Caco-2 (cell line): ENCODE data around the gene LARP1. TPM values are rescaled to one million over a fixed set of nuclear protein-coding genes. Genes with fewer than 3 reads are reported as not detected.
A peak's percentile ranks its signal among the peaks of the same experiment; 100 is the strongest.

Experiments used
- BruUV-seq: library from RNA; stranded (reverse); fragments of 400-500 nt; replicated peaks from 2 replicates; lab custom pipeline; 2021; lab: Mats Ljungman, UMichigan
- CTCF ChIA-PET: fragments of 300-600 bp; sonication (Branson Sonifier 250); formaldehyde crosslinking; loops from one replicate; lab custom pipeline; 2022; ENCODE audit warnings: antibody characterized with exemption; lab: Charles Lee
- POLR2A ChIA-PET: fragments of 300-600 bp; sonication (Branson Sonifier 250); formaldehyde crosslinking; loops from one replicate; lab custom pipeline; 2022; ENCODE audit warnings: antibody characterized with exemption; lab: Charles Lee
- DNase-seq, 2 experiments: peaks; one replicate each; pipeline versions ENCODE4 v3.0.0 to v3.0.0-alpha.2; 2020 to 2022
- H3K27me3 ChIP-seq: replicated peaks from 2 replicates; pipeline ENCODE4 v1.6.0; 2011; ENCODE audit warnings: low read length; ENCODE audit not compliant: control insufficient read depth, insufficient read depth
- H3K36me3 ChIP-seq: 2 replicates; pipeline ENCODE4 v1.5.1; 2011; ENCODE audit warnings: low read length; ENCODE audit not compliant: control insufficient read depth, insufficient read depth
- H3K4me1 ChIP-seq: fragments of 250-450 bp; sonication (Bioruptor Pico); 2 replicates; pipeline ENCODE4 v1.5.1; 2020; ENCODE audit warnings: mild to moderate bottlenecking
- H3K4me3 ChIP-seq: 2 replicates; pipeline ENCODE4 v1.5.1; 2011; ENCODE audit warnings: low read depth, mild to moderate bottlenecking, control low read depth, low read length
- H3K9me3 ChIP-seq: fragments of 250-450 bp; sonication (Bioruptor Pico); 2 replicates; pipeline ENCODE4 v1.5.1; 2020; ENCODE audit warnings: mild to moderate bottlenecking, moderate library complexity
- H3K27ac Mint-ChIP-seq: one replicate; pipeline ENCODE4 v1.8.0; 2022; ENCODE audit warnings: mixed read lengths; ENCODE audit not compliant: unreplicated experiment
- H3K27me3 Mint-ChIP-seq: one replicate; pipeline ENCODE4 v1.8.0; 2022; ENCODE audit warnings: mixed read lengths; ENCODE audit not compliant: insufficient read depth, unreplicated experiment
- H3K36me3 Mint-ChIP-seq: one replicate; pipeline ENCODE4 v1.8.0; 2022; ENCODE audit warnings: mild to moderate bottlenecking, mixed read lengths; ENCODE audit not compliant: insufficient read depth, unreplicated experiment
- H3K4me1 Mint-ChIP-seq: one replicate; pipeline ENCODE4 v1.8.0; 2022; ENCODE audit warnings: low read depth, mixed read lengths; ENCODE audit not compliant: unreplicated experiment
- H3K4me3 Mint-ChIP-seq: one replicate; pipeline ENCODE4 v1.8.0; 2022; ENCODE audit warnings: mild to moderate bottlenecking, moderate library complexity, mixed read lengths; ENCODE audit not compliant: unreplicated experiment
- H3K9me3 Mint-ChIP-seq: one replicate; pipeline ENCODE4 v1.8.0; 2022; ENCODE audit warnings: mixed read lengths; ENCODE audit not compliant: unreplicated experiment
- CTCF ChIP-seq, 2 experiments: fragments of 200-600 bp in 1 of 2; IDR thresholded peaks; 1 replicate in 1 of 2; 2 replicates in 1 of 2; pipeline versions ENCODE4 v1.5.1 to v1.8.0; 2011 to 2022; ENCODE audit warnings: antibody characterized with exemption in 1 of 2, control low read depth in 1 of 2, inconsistent platforms in 1 of 2, low read depth in 1 of 2, low read length in 1 of 2, mild to moderate bottlenecking in 1 of 2, moderate library complexity in 1 of 2; ENCODE audit not compliant: insufficient read depth in 1 of 2, severe bottlenecking in 1 of 2, unreplicated experiment in 1 of 2
- intact Hi-C: fragments of 100-400 bp; cut with micrococcal nuclease; formaldehyde crosslinking; loops from one replicate; pipeline ENCODE4 v1.10.0; 2022; ENCODE audit not compliant: unreplicated experiment
- total RNA-seq: library from RNA; stranded (reverse); gene quantifications from 2 replicates; pipeline ENCODE4 v1.2.3, GENCODE V29; 2022

The LARP1 gene
- total RNA-seq, 1 experiment from 2014 or later, result 372 TPM

DNA sequence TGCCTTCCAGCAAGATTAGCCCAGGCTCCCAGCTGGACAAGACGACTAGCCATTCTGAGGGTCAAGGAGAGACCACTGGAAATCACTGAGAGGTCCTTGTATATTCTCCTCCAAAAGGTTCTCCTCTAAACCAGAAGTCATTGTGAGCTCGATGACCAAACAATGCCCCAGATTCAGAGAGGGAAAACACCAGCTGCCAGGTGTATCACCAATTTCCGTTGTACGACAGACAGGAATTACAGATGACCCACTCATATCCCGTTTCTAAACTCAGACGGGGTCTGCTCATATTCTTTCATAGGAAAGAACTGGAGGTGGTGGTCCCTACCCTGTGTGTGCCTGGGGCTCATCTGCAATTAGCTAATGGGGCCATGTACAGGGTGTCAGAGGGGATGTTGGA is 81.0 kb downstream of the LARP1 start:
- Mint-ChIP-seq H3K27ac (no peak overlapping the region), H3K9me3 (no peaks in the 10 kb centered on the region), H3K36me3 (peaks cover 27% of the 10 kb centered on the region), H3K4me3 (no peak overlapping the region), H3K4me1 (peaks cover 37% of the 10 kb centered on the region), H3K27me3 (no peaks in the 10 kb centered on the region)
- H3K9me3 ChIP-seq, result no peaks in the 10 kb centered on the region
- POLR2A ChIA-PET, result no interaction called here
- TF ChIP-seq CTCF (IDR thresholded peaks at IDR 0.05; ENCODE audit: insufficient read depth in 1 of 2, low read depth in 1 of 2, low read length in 1 of 2, severe bottlenecking in 1 of 2, unreplicated experiment in 1 of 2), result no peak
- H3K27me3 ChIP-seq, result no peaks in the 10 kb centered on the region
- CTCF ChIA-PET, result no interaction called here
- no peaks in the 10 kb centered on the region for H3K36me3 ChIP-seq
- DNase-seq, result no peak
- H3K4me1 ChIP-seq, result peaks cover 30% of the 10 kb centered on the region
- intact Hi-C loops, result no loop called here
- no peak overlapping the region for H3K4me3 ChIP-seq
- no TSS peak for BruUV-seq

GRCh38 chr5:154837009-154837901 is 82.1 kb downstream of the LARP1 start:
- H3K4me3 Mint-ChIP-seq, result peak overlapping the region; percentile 33
- Histone ChIP-seq H3K36me3 (no peaks in the 10 kb centered on the region), H3K9me3 (no peaks in the 10 kb centered on the region), H3K4me1 (peaks cover 37% of the 10 kb centered on the region), H3K27me3 (no peaks in the 10 kb centered on the region), H3K4me3 (no peak overlapping the region)
- ChIA-PET CTCF (interaction anchor here (0.6 kb wide), 1 partner anchor 164 kb away, joined by 4 read pairs; no protein-coding TSS in a partner anchor), POLR2A (no interaction called here)
- DNase-seq, result no peak
- H3K36me3 Mint-ChIP-seq, result peaks cover 27% of the 10 kb centered on the region
- no peaks in the 10 kb centered on the region for H3K9me3 Mint-ChIP-seq
- BruUV-seq, result no TSS peak
- peaks cover 39% of the 10 kb centered on the region for H3K4me1 Mint-ChIP-seq
- peak overlapping the region; percentile 60 for H3K27ac Mint-ChIP-seq
- H3K27me3 Mint-ChIP-seq, result no peaks in the 10 kb centered on the region
- intact Hi-C loops, result no loop called here
- TF ChIP-seq CTCF (IDR thresholded peaks at IDR 0.05; ENCODE audit: insufficient read depth in 1 of 2, low read depth in 1 of 2, low read length in 1 of 2, severe bottlenecking in 1 of 2, unreplicated experiment in 1 of 2), result no peak

GRCh38 chr5:154840435-154841272 is 85.5 kb downstream of the LARP1 start:
- Histone ChIP-seq H3K4me3 (no peak overlapping the region), H3K27me3 (no peaks in the 10 kb centered on the region), H3K4me1 (peaks cover 60% of the 10 kb centered on the region), H3K36me3 (no peaks in the 10 kb centered on the region), H3K9me3 (no peaks in the 10 kb centered on the region)
- no TSS peak for BruUV-seq
- peak overlapping the region; percentile 82 for H3K27ac Mint-ChIP-seq
- ChIA-PET CTCF (interaction anchor here (0.6 to 1.2 kb wide), 3 partner anchors 19 to 189 kb away, joined by 3 read pairs; no protein-coding TSS in a partner anchor), POLR2A (interaction anchor here (1.0 to 2.1 kb wide), 2 partner anchors 16 to 18 kb away, joined by 3 to 8 read pairs; partner anchors contain the start of gene CNOT8)
- intact Hi-C loops, result no loop called here
- DNase-seq, result no peak
- TF ChIP-seq CTCF (IDR thresholded peaks at IDR 0.05; ENCODE audit: insufficient read depth in 1 of 2, low read depth in 1 of 2, low read length in 1 of 2, severe bottlenecking in 1 of 2, unreplicated experiment in 1 of 2), result no peak
- peaks cover 44% of the 10 kb centered on the region for H3K4me1 Mint-ChIP-seq
- H3K9me3 Mint-ChIP-seq, result no peaks in the 10 kb centered on the region
- H3K27me3 Mint-ChIP-seq, result no peaks in the 10 kb centered on the region
- no peak overlapping the region for H3K4me3 Mint-ChIP-seq
- peaks cover 21% of the 10 kb centered on the region for H3K36me3 Mint-ChIP-seq
